DOHH2 (cell line): ENCODE data around the gene MEF2A.

ENCODE experiments used
- H3F3A ChIP-seq: fragments of 200-600 bp; sonication (generic), shearing (Covaris generic); 2 replicates; pipeline ENCODE4 v1.6.0; 2016; ENCODE audit warnings: antibody characterized with exemption, mild to moderate bottlenecking; ENCODE audit not compliant: control insufficient read depth, insufficient read depth
- H3K27ac ChIP-seq: fragments of 200-600 bp; sonication (generic); 2 replicates; pipeline ENCODE4 v1.5.1; 2014; ENCODE audit warnings: low read depth, mild to moderate bottlenecking, low read length, moderate library complexity
- H3K27me3 ChIP-seq: fragments of 200-600 bp; sonication (generic); 2 replicates; pipeline ENCODE4 v1.6.1; 2014; ENCODE audit warnings: mild to moderate bottlenecking, low read length, mixed read lengths; ENCODE audit not compliant: control insufficient read depth
- H3K36me3 ChIP-seq: fragments of 200-600 bp; sonication (generic); 2 replicates; pipeline ENCODE4 v1.6.1; 2014; ENCODE audit warnings: mild to moderate bottlenecking, low read length, moderate library complexity, mixed read lengths; ENCODE audit not compliant: control insufficient read depth
- H3K4me1 ChIP-seq: fragments of 200-600 bp; sonication (generic); 2 replicates; pipeline ENCODE4 v1.6.1; 2014; ENCODE audit warnings: mild to moderate bottlenecking, low read length, mixed read lengths; ENCODE audit not compliant: control insufficient read depth
- H3K4me2 ChIP-seq: fragments of 200-600 bp; sonication (generic); 2 replicates; pipeline ENCODE4 v1.6.0; 2014; ENCODE audit warnings: mild to moderate bottlenecking, low read length, moderate library complexity
- H3K4me3 ChIP-seq: fragments of 200-600 bp; sonication (generic); 2 replicates; pipeline ENCODE4 v1.5.1; 2014; ENCODE audit warnings: mild to moderate bottlenecking, low read length, mixed read lengths
- H3K79me2 ChIP-seq: fragments of 200-600 bp; sonication (generic); 2 replicates; pipeline ENCODE4 v1.6.1; 2014; ENCODE audit warnings: mild to moderate bottlenecking, low read length, mixed read lengths; ENCODE audit not compliant: control insufficient read depth
- H3K9me2 ChIP-seq: fragments of 200-600 bp; sonication (generic); replicated peaks from 2 replicates; pipeline ENCODE4 v1.6.1; 2014; ENCODE audit warnings: mild to moderate bottlenecking, low read length, mixed read lengths; ENCODE audit not compliant: control insufficient read depth
- H3K9me3 ChIP-seq: fragments of 200-600 bp; sonication (generic); 2 replicates; pipeline ENCODE4 v1.6.1; 2014; ENCODE audit warnings: antibody characterized with exemption, low read length, mixed read lengths; ENCODE audit not compliant: control insufficient read depth, insufficient read depth
- H4K20me1 ChIP-seq: fragments of 200-600 bp; sonication (generic); 2 replicates; pipeline ENCODE4 v1.6.0; 2014; ENCODE audit warnings: low read depth, mild to moderate bottlenecking, antibody characterized with exemption, low read length, moderate library complexity; ENCODE audit not compliant: control insufficient read depth, insufficient read depth
- EZH2phosphoT487 ChIP-seq: fragments of 200-600 bp; sonication (generic); IDR thresholded peaks from 2 replicates; pipeline ENCODE4 v1.6.1; 2017; ENCODE audit warnings: borderline replicate concordance, mild to moderate bottlenecking, antibody characterized with exemption, low read length, moderate library complexity, mixed read lengths
- TF ChIP-seq, protein P1 (sequence below): fragments of 200-600 bp; sonication (generic); IDR thresholded peaks from one replicate; pipeline ENCODE4 v1.5.1; 2014; ENCODE audit warnings: antibody characterized with exemption, mild to moderate bottlenecking, low read depth, low read length; ENCODE audit not compliant: poor library complexity, severe bottlenecking

Gene MEF2A

DNA sequence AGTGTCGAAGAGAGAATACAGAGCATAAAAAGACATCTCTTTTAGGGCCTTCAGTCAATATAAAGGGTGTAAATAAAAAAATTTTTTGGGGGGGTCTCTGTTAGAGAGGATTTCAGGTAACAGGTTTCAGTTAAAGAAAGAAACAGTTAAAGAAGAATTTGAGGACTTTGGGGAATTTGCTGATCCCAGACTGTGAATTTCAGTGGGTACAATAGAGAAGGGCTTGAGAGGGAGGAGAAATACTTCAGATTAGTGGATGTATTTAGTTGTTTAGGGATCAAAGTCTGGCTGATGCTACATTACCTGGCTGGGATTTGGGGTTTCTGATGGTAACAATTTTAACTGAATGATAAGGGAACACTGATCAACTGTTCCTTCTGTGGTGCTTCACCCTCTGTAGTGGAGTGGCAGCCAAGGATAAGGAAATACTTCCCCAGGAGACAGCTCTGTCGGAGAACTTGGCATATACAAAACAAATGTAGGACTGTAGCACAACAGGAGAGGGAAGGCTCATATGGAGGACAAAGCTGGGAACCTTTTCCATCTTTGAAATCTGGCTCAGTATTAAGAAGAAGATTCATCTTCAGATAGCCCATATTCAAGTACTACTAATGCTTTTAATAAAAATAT, 79.2 kb downstream of the MEF2A start:
- H3K4me3 ChIP-seq, result no peak overlapping the region
- no peaks in the 10 kb centered on the region for H3K4me1 ChIP-seq
- no peaks in the 10 kb centered on the region for H3K27me3 ChIP-seq
- TF ChIP-seq EZH2phosphoT487, result no peak
- TF ChIP-seq, protein P1, sequence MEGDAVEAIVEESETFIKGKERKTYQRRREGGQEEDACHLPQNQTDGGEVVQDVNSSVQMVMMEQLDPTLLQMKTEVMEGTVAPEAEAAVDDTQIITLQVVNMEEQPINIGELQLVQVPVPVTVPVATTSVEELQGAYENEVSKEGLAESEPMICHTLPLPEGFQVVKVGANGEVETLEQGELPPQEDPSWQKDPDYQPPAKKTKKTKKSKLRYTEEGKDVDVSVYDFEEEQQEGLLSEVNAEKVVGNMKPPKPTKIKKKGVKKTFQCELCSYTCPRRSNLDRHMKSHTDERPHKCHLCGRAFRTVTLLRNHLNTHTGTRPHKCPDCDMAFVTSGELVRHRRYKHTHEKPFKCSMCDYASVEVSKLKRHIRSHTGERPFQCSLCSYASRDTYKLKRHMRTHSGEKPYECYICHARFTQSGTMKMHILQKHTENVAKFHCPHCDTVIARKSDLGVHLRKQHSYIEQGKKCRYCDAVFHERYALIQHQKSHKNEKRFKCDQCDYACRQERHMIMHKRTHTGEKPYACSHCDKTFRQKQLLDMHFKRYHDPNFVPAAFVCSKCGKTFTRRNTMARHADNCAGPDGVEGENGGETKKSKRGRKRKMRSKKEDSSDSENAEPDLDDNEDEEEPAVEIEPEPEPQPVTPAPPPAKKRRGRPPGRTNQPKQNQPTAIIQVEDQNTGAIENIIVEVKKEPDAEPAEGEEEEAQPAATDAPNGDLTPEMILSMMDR, result no peak
- no peak overlapping the region for H3K27ac ChIP-seq
- H3K9me3 ChIP-seq, result no peaks in the 10 kb centered on the region
- H3K9me2 ChIP-seq, result no peaks in the 10 kb centered on the region
- H4K20me1 ChIP-seq, result no peaks in the 10 kb centered on the region; the same call in 1 of the 2 replicates
- H3K4me2 ChIP-seq, result no peak overlapping the region
- peaks cover 53% of the 10 kb centered on the region for H3K79me2 ChIP-seq
- peaks cover 72% of the 10 kb centered on the region for H3K36me3 ChIP-seq
- H3F3A ChIP-seq, result no peaks in the 10 kb centered on the region

DNA sequence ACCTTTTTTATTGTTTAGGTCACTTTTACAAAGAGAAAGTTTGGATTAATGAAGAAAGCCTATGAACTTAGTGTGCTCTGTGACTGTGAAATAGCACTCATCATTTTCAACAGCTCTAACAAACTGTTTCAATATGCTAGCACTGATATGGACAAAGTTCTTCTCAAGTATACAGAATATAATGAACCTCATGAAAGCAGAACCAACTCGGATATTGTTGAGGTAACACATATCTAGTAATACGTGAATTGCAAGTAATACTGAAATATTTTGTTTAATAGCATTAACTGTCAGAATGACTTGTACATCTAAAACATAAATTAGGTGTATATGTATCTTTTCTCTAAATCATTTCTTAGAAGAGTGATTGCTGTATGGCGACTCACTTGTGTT, 79.8 kb downstream of the MEF2A start:
- peaks cover 72% of the 10 kb centered on the region for H3K36me3 ChIP-seq

DNA sequence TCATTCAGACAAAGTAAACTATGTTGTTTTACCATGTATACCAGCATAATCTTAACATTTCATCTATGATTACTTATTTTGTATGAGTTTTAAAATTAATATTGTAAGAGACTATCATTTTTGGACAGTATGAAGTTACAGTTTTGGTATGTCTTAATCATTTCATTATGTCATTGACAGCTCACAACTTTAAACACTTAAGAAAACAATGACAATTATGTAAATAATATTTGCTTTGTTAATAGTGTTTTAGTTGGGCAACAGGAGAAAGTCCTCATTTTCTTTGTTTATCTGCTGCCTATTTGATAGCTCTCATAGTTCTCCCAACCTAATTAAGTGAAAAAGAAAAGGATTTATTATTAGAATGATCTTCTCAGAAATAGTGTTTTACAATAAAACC, 80.2 kb downstream of the MEF2A start:
- Histone ChIP-seq H3K4me2 (no peak overlapping the region), H3K36me3 (peaks cover 70% of the 10 kb centered on the region), H3K9me3 (no peaks in the 10 kb centered on the region), H3K4me1 (no peaks in the 10 kb centered on the region), H3K4me3 (no peak overlapping the region), H3F3A (no peaks in the 10 kb centered on the region), H3K27me3 (no peaks in the 10 kb centered on the region), H3K27ac (no peak overlapping the region), H4K20me1 (no peaks in the 10 kb centered on the region; the same call in 1 of the 2 replicates), H3K79me2 (peaks cover 44% of the 10 kb centered on the region), H3K9me2 (no peaks in the 10 kb centered on the region)
- TF ChIP-seq EZH2phosphoT487, result no peak

More for the DNA sequence above, 79.8 kb downstream of the MEF2A start:
- TF ChIP-seq, protein P1, result no peak
- TF ChIP-seq EZH2phosphoT487, result no peak
- no peaks in the 10 kb centered on the region; the same call in 1 of the 2 replicates for H4K20me1 ChIP-seq
- no peaks in the 10 kb centered on the region for H3K9me3 ChIP-seq
- no peaks in the 10 kb centered on the region for H3F3A ChIP-seq
- H3K4me3 ChIP-seq, result no peak overlapping the region
- no peak overlapping the region for H3K27ac ChIP-seq
- H3K9me2 ChIP-seq, result no peaks in the 10 kb centered on the region
- H3K27me3 ChIP-seq, result no peaks in the 10 kb centered on the region
- H3K4me2 ChIP-seq, result no peak overlapping the region
- no peaks in the 10 kb centered on the region for H3K4me1 ChIP-seq
- peaks cover 48% of the 10 kb centered on the region for H3K79me2 ChIP-seq

DNA sequence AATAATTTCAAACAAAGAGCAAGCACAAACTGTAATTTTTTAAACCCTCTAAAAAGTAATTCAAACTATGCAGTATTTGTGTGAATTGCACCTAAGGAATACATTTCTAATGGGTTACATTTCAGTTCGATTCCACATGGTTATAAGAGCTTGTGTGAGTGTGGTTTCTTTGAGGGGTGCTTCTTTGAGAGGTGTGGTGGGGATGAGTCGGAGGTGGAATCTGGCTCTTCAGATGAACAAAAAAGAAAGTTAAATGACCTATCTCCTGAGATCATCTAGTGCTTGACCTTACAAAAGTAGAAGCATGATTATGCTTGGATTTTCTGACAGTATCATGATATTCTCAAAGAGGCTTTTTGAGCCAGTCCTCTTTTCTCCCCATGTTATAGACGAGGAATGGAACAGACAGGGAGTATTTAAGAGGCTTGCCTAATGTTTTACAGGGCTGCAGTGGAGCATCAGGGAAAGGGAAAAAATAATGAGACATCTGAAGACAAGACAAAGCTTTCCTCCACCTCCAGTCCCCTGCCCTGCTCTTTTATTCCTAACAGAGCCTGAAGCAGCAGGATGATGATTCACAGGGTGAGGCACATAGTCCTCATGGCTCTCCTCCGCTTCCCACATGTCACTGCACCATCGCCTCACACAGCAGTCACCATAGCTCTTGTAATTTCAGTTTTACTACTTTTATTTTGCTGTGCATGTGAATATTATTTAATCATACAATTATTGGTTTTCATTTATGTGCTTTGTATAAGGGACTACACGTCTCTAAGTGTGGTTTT, 85.4 kb downstream of the MEF2A start:
- H3K36me3 ChIP-seq, result peaks cover 50% of the 10 kb centered on the region
- TF ChIP-seq, protein P1, result no peak
- TF ChIP-seq EZH2phosphoT487, result no peak
- no peaks in the 10 kb centered on the region for H3K4me1 ChIP-seq
- H3F3A ChIP-seq, result no peaks in the 10 kb centered on the region
- H3K27me3 ChIP-seq, result no peaks in the 10 kb centered on the region
- H3K79me2 ChIP-seq, result peaks cover 11% of the 10 kb centered on the region
- H3K4me2 ChIP-seq, result no peak overlapping the region
- no peak overlapping the region for H3K27ac ChIP-seq
- H3K9me3 ChIP-seq, result no peaks in the 10 kb centered on the region
- no peaks in the 10 kb centered on the region for H3K9me2 ChIP-seq
- H4K20me1 ChIP-seq, result no peaks in the 10 kb centered on the region; the same call in 1 of the 2 replicates
- no peak overlapping the region for H3K4me3 ChIP-seq
